ENCODE measurements around the gene TSPAN13.

Gene TSPAN13

GRCh38 chr7:16787127-16787526 is 33.6 kb downstream of the TSPAN13 start:
- peaks cover 0 to 11% of the 10 kb centered on the region in 2 donors for H3K4me1 ChIP-seq (ENCODE audit: control insufficient read depth in 2 of 2, insufficient read depth in 2 of 2, low read length in 2 of 2)
- peaks cover 4 to 7% of the 10 kb centered on the region in 2 donors for H3K36me3 ChIP-seq (ENCODE audit: control insufficient read depth in 2 of 2, insufficient read depth in 2 of 2, low read length in 2 of 2)
- no peak overlapping the region for H3K9ac ChIP-seq (ENCODE audit: low read depth in 1 of 2, low read length in 2 of 2)
- H3K4me3 ChIP-seq (ENCODE audit: low read length in 2 of 2) = no peak overlapping the region
- peak overlapping the region in 1 of 2 donors; percentile 21 for H3K27ac ChIP-seq (ENCODE audit: low read depth in 2 of 2, low read length in 2 of 2)
- no peaks in the 10 kb centered on the region for H3K9me3 ChIP-seq (ENCODE audit: control insufficient read depth in 2 of 2, low read length in 2 of 2)
- H3K27me3 ChIP-seq (ENCODE audit: control insufficient read depth in 2 of 2, insufficient read depth in 2 of 2, low read length in 2 of 2) = no peaks in the 10 kb centered on the region

GRCh38 chr7:16791071-16791470 is 37.5 kb downstream of the TSPAN13 start:
- H3K4me1 ChIP-seq (ENCODE audit: control insufficient read depth in 2 of 2, insufficient read depth in 2 of 2, low read length in 2 of 2) = peaks cover 0 to 11% of the 10 kb centered on the region in 2 donors
- peaks cover 20 to 21% of the 10 kb centered on the region in 2 donors for H3K36me3 ChIP-seq (ENCODE audit: control insufficient read depth in 2 of 2, insufficient read depth in 2 of 2, low read length in 2 of 2)
- H3K9me3 ChIP-seq (ENCODE audit: control insufficient read depth in 2 of 2, low read length in 2 of 2) = no peaks in the 10 kb centered on the region
- H3K9ac ChIP-seq (ENCODE audit: low read depth in 1 of 2, low read length in 2 of 2) = no peak overlapping the region
- no peaks in the 10 kb centered on the region for H3K27me3 ChIP-seq (ENCODE audit: control insufficient read depth in 2 of 2, insufficient read depth in 2 of 2, low read length in 2 of 2)
- no peak overlapping the region for H3K4me3 ChIP-seq (ENCODE audit: low read length in 2 of 2)
- H3K27ac ChIP-seq (ENCODE audit: low read depth in 2 of 2, low read length in 2 of 2) = no peak overlapping the region

GRCh38 chr7:16791905-16792698 is 38.5 kb downstream of the TSPAN13 start:
- peaks cover 20 to 25% of the 10 kb centered on the region in 2 donors for H3K36me3 ChIP-seq (ENCODE audit: control insufficient read depth in 2 of 2, insufficient read depth in 2 of 2, low read length in 2 of 2)
- no peak overlapping the region for H3K27ac ChIP-seq (ENCODE audit: low read depth in 2 of 2, low read length in 2 of 2)
- no peaks in the 10 kb centered on the region for H3K27me3 ChIP-seq (ENCODE audit: control insufficient read depth in 2 of 2, insufficient read depth in 2 of 2, low read length in 2 of 2)

DNA sequence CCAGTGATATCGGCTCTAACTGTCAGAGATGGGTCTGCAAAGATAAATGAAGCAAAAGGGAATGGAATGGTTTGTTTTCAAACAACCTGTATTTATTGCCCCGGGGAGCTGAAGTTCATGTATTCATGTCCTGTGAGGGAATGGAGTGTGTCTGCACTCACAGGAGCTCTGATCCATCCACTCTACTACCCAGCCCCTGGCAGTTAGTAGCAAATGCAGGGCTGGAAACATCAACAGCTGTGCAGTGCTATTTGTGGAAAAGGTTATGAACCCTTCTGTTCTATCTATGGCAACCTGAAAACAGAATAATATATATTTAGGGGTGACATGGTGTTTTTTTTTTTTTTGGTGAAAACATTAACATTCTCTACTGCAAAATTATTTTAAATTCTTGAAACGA is 41.4 kb downstream of the TSPAN13 start:
- no peaks in the 10 kb centered on the region for H3K27me3 ChIP-seq (ENCODE audit: control insufficient read depth in 2 of 2, insufficient read depth in 2 of 2, low read length in 2 of 2)
- H3K4me1 ChIP-seq (ENCODE audit: control insufficient read depth in 2 of 2, insufficient read depth in 2 of 2, low read length in 2 of 2) = no peaks in the 10 kb centered on the region
- H3K4me3 ChIP-seq (ENCODE audit: low read length in 2 of 2) = no peak overlapping the region

More at GRCh38 chr7:16791905-16792698, 38.5 kb downstream of the TSPAN13 start:
- Histone ChIP-seq H3K4me1 (ENCODE audit: control insufficient read depth in 2 of 2, insufficient read depth in 2 of 2, low read length in 2 of 2) (peaks cover 0 to 9% of the 10 kb centered on the region in 2 donors), H3K9ac (ENCODE audit: low read depth in 1 of 2, low read length in 2 of 2) (no peak overlapping the region), H3K9me3 (ENCODE audit: control insufficient read depth in 2 of 2, low read length in 2 of 2) (no peaks in the 10 kb centered on the region), H3K4me3 (ENCODE audit: low read length in 2 of 2) (no peak overlapping the region)

GRCh38 chr7:16795624-16796023 is 42.1 kb downstream of the TSPAN13 start:
- no peak overlapping the region for H3K9ac ChIP-seq (ENCODE audit: low read depth in 1 of 2, low read length in 2 of 2)
- no peak overlapping the region for H3K27ac ChIP-seq (ENCODE audit: low read depth in 2 of 2, low read length in 2 of 2)
- no peak overlapping the region for H3K4me3 ChIP-seq (ENCODE audit: low read length in 2 of 2)
- H3K4me1 ChIP-seq (ENCODE audit: control insufficient read depth in 2 of 2, insufficient read depth in 2 of 2, low read length in 2 of 2) = peaks cover 0 to 3% of the 10 kb centered on the region in 2 donors
- no peaks in the 10 kb centered on the region for H3K9me3 ChIP-seq (ENCODE audit: control insufficient read depth in 2 of 2, low read length in 2 of 2)
- no peaks in the 10 kb centered on the region for H3K27me3 ChIP-seq (ENCODE audit: control insufficient read depth in 2 of 2, insufficient read depth in 2 of 2, low read length in 2 of 2)
- H3K36me3 ChIP-seq (ENCODE audit: control insufficient read depth in 2 of 2, insufficient read depth in 2 of 2, low read length in 2 of 2) = peaks cover 44 to 58% of the 10 kb centered on the region in 2 donors

More for the DNA sequence above, 41.4 kb downstream of the TSPAN13 start:
- no peaks in the 10 kb centered on the region for H3K9me3 ChIP-seq (ENCODE audit: control insufficient read depth in 2 of 2, low read length in 2 of 2)
- peaks cover 38 to 52% of the 10 kb centered on the region in 2 donors for H3K36me3 ChIP-seq (ENCODE audit: control insufficient read depth in 2 of 2, insufficient read depth in 2 of 2, low read length in 2 of 2)
- no peak overlapping the region for H3K9ac ChIP-seq (ENCODE audit: low read depth in 1 of 2, low read length in 2 of 2)
- H3K27ac ChIP-seq (ENCODE audit: low read depth in 2 of 2, low read length in 2 of 2) = no peak overlapping the region

DNA sequence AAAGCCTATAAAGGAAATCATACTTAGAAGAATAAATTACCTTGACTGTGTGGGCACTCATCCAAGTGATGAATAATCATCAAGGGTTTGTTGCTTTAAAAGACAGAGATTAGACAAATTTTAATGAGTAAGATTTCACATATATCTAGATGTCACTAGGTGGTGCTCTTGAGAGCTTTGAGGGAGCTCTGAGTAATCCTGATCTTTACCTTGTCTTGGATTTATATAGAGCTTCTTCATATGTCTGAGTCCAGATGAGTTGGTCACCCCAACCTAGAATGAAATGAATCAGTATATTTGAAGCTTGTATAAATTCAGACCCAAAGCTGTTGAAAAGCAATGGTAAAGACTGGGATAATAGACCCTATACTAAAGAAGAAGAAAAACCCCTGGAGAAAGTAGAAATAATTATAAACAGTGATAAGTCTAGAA is 47.6 kb downstream of the TSPAN13 start:
- Histone ChIP-seq H3K4me1 (ENCODE audit: control insufficient read depth in 2 of 2, insufficient read depth in 2 of 2, low read length in 2 of 2) (peaks cover 0 to 16% of the 10 kb centered on the region in 2 donors), H3K4me3 (ENCODE audit: low read length in 2 of 2) (peak overlapping the region; percentile 63 to 84), H3K27ac (ENCODE audit: low read depth in 2 of 2, low read length in 2 of 2) (peak overlapping the region; percentile 1 to 52)

DNA sequence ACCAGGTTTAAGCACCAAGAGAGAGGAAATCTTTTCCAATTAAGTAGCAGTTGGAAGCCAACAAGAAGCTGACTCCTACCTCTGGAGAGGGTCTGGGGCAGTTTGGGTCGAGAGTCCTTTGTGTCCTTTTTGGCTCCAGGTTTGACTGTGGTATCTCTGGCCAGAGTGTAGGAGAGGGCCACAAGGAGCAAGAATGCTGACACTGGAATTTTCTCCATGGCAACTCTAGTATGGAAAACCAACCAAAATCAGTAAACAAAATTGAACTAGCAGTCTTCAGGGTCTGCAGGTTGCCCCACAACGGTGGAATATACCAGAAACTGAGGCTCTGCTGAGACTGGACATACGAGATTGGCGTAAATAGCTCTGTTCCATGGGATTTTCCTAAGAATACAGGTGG is 48.0 kb downstream of the TSPAN13 start:
- no peaks in the 10 kb centered on the region for H3K27me3 ChIP-seq (ENCODE audit: control insufficient read depth in 2 of 2, insufficient read depth in 2 of 2, low read length in 2 of 2)
- peak overlapping the region; percentile 63 to 84 for H3K4me3 ChIP-seq (ENCODE audit: low read length in 2 of 2)
- peak overlapping the region; percentile 1 to 52 for H3K27ac ChIP-seq (ENCODE audit: low read depth in 2 of 2, low read length in 2 of 2)
- peaks cover 25 to 37% of the 10 kb centered on the region in 2 donors for H3K36me3 ChIP-seq (ENCODE audit: control insufficient read depth in 2 of 2, insufficient read depth in 2 of 2, low read length in 2 of 2)
- H3K9me3 ChIP-seq (ENCODE audit: control insufficient read depth in 2 of 2, low read length in 2 of 2) = no peaks in the 10 kb centered on the region
- H3K4me1 ChIP-seq (ENCODE audit: control insufficient read depth in 2 of 2, insufficient read depth in 2 of 2, low read length in 2 of 2) = peaks cover 0 to 16% of the 10 kb centered on the region in 2 donors
- peak overlapping the region in 1 of 2 donors; percentile 68 for H3K9ac ChIP-seq (ENCODE audit: low read depth in 1 of 2, low read length in 2 of 2)

More for the DNA sequence above, 47.6 kb downstream of the TSPAN13 start:
- Histone ChIP-seq H3K27me3 (ENCODE audit: control insufficient read depth in 2 of 2, insufficient read depth in 2 of 2, low read length in 2 of 2) (no peaks in the 10 kb centered on the region), H3K9me3 (ENCODE audit: control insufficient read depth in 2 of 2, low read length in 2 of 2) (no peaks in the 10 kb centered on the region), H3K36me3 (ENCODE audit: control insufficient read depth in 2 of 2, insufficient read depth in 2 of 2, low read length in 2 of 2) (peaks cover 25 to 40% of the 10 kb centered on the region in 2 donors), H3K9ac (ENCODE audit: low read depth in 1 of 2, low read length in 2 of 2) (peak overlapping the region in 1 of 2 donors; percentile 68)

- peaks cover 20 to 27% of the 10 kb centered on the region in 2 donors for H3K36me3 ChIP-seq (ENCODE audit: control insufficient read depth in 2 of 2, insufficient read depth in 2 of 2, low read length in 2 of 2)
- H3K9me3 ChIP-seq (ENCODE audit: control insufficient read depth in 2 of 2, low read length in 2 of 2) = no peaks in the 10 kb centered on the region
- H3K4me1 ChIP-seq (ENCODE audit: control insufficient read depth in 2 of 2, insufficient read depth in 2 of 2, low read length in 2 of 2) = peaks cover 0 to 16% of the 10 kb centered on the region in 2 donors
- H3K27me3 ChIP-seq (ENCODE audit: control insufficient read depth in 2 of 2, insufficient read depth in 2 of 2, low read length in 2 of 2) = no peaks in the 10 kb centered on the region
- peak overlapping the region; percentile 3 to 72 for H3K9ac ChIP-seq (ENCODE audit: low read depth in 1 of 2, low read length in 2 of 2)
- peak overlapping the region; percentile 78 to 84 for H3K4me3 ChIP-seq (ENCODE audit: low read length in 2 of 2)
- peak overlapping the region; percentile 39 to 71 for H3K27ac ChIP-seq (ENCODE audit: low read depth in 2 of 2, low read length in 2 of 2)
Measured at GRCh38 chr7:16803125-16803524, 49.6 kb downstream of the TSPAN13 start.

DNA sequence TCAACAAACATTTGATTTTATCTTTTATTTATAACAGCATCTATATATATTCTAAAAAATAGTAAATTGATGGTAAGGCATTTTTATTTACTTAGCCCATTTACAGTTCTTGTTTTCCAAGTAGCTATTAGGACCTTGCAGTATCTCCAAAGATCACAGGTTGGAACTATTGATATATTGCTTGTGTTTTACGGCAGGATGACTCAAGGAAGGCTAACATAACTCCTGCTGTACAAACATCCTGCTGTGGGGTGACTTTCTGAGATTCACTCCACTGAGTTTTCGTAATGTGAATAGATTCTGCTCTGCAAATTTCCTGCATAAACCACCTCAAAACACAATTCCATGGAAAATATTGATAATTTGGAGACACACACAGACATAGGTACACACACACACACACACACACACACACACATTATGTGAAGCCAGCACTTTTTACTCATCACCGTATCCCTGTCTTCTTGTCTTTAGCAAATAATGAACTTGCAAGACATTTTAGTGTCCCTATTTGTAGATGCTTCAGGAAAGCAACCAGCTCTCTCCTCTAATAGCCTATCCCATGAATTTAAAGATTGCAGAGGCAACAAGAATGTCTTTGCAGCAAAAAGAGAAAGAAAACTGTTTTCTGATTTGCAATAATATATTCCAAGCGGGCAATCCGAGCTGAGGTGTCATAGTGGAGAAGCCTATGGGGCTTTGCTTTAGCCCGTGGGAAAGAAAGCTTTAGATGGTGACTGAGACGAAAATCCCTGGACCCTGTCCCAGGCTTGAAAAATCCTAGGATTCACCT is 50.5 kb downstream of the TSPAN13 start:
- Histone ChIP-seq H3K36me3 (ENCODE audit: control insufficient read depth in 2 of 2, insufficient read depth in 2 of 2, low read length in 2 of 2) (peaks cover 11 to 17% of the 10 kb centered on the region in 2 donors), H3K4me1 (ENCODE audit: control insufficient read depth in 2 of 2, insufficient read depth in 2 of 2, low read length in 2 of 2) (peaks cover 0 to 19% of the 10 kb centered on the region in 2 donors), H3K9ac (ENCODE audit: low read depth in 1 of 2, low read length in 2 of 2) (peak overlapping the region; percentile 72 to 77), H3K9me3 (ENCODE audit: control insufficient read depth in 2 of 2, low read length in 2 of 2) (no peaks in the 10 kb centered on the region), H3K27me3 (ENCODE audit: control insufficient read depth in 2 of 2, insufficient read depth in 2 of 2, low read length in 2 of 2) (no peaks in the 10 kb centered on the region), H3K4me3 (ENCODE audit: low read length in 2 of 2) (peak overlapping the region; percentile 78 to 84), H3K27ac (ENCODE audit: low read depth in 2 of 2, low read length in 2 of 2) (peak overlapping the region; percentile 81)

Measured in mucosa of rectum (tissue), 2 donors.